SK-N-SH (cell line): ENCODE results near the gene WWOX.

ENCODE experiments used
- CTCF ChIP-seq: fragments of 200-600 bp; sonication (generic); IDR thresholded peaks from 2 replicates; pipeline ENCODE4 v1.6.1; 2017; ENCODE audit warnings: antibody characterized with exemption, mild to moderate bottlenecking, moderate library complexity
- EP300 ChIP-seq, 2 experiments: IDR thresholded peaks; 2 replicates each; pipeline versions ENCODE4 v1.4.0 to v1.6.1; 2012; ENCODE audit warnings: borderline replicate concordance in 1 of 2, low read depth in 1 of 2, low read length in 1 of 2
- GABPA ChIP-seq: IDR thresholded peaks from 2 replicates; pipeline ENCODE4 v1.4.0; 2012; ENCODE audit warnings: low read depth, mild to moderate bottlenecking
- MEF2A ChIP-seq: IDR thresholded peaks from 2 replicates; pipeline ENCODE4 v1.4.0; 2012; ENCODE audit warnings: low read depth, borderline replicate concordance
- MXI1 ChIP-seq: IDR thresholded peaks from 2 replicates; pipeline ENCODE4 v1.6.1; 2012; ENCODE audit warnings: mild to moderate bottlenecking, low read depth, low read length, improper control_type of control experiment
- POLR2AphosphoS5 ChIP-seq: IDR thresholded peaks from 2 replicates; pipeline ENCODE4 v1.6.1; 2012; ENCODE audit warnings: low read depth, low read length
- REST ChIP-seq: IDR thresholded peaks from 2 replicates; pipeline ENCODE4 v1.6.1; 2012; ENCODE audit warnings: mild to moderate bottlenecking, low read depth, low read length, moderate library complexity
- USF1 ChIP-seq: IDR thresholded peaks from 2 replicates; pipeline ENCODE4 v1.4.0; 2012; ENCODE audit warnings: low read depth, borderline replicate concordance

- TF ChIP-seq MEF2A (no peak), POLR2AphosphoS5 (no peak), USF1 (no peak), REST (no peak), CTCF (no peak), MXI1 (no peak), GABPA (no peak), EP300 (IDR thresholded peaks at IDR 0.05; ENCODE audit: borderline replicate concordance in 1 of 2, low read depth in 1 of 2, low read length in 1 of 2) (no peak)
These were observed 565.6 kb downstream of the WWOX start for GRCh38 chr16:78664811-78665772.
